ENCODE measurements around the gene HAUS2. TPM values are rescaled to one million over a fixed set of nuclear protein-coding genes. Genes with fewer than 3 reads are reported as not detected.

The HAUS2 gene
- total and polyA plus RNA-seq, 2 donors from 2014 or later = 6.6 to 17.4 TPM

- Histone ChIP-seq H3K4me1 (ENCODE audit: control insufficient read depth in 2 of 3, insufficient read depth in 2 of 3, low read depth in 1 of 3, low read length in 3 of 3) (peaks cover 0 to 6% (median 0%) of the 10 kb centered on the region in 3 donors), H3K27me3 (ENCODE audit: control insufficient read depth, insufficient read depth, low read length) (no peaks in the 10 kb centered on the region), H3K4me3 (ENCODE audit: low read length in 3 of 3) (peak overlapping the region in 1 of 3 donors; percentile 19), H3K36me3 (ENCODE audit: control insufficient read depth in 2 of 3, insufficient read depth in 3 of 3, low read length in 3 of 3) (no peaks in the 10 kb centered on the region), H3K9me3 (ENCODE audit: control insufficient read depth in 2 of 3, insufficient read depth in 1 of 3, low read length in 3 of 3) (no peaks in the 10 kb centered on the region), H3K27ac (ENCODE audit: low read depth in 2 of 2, low read length in 2 of 2) (no peak overlapping the region), H3K9ac (ENCODE audit: low read length in 3 of 3) (no peak overlapping the region)
- FAIRE-seq (no peak), DNase-seq (peak in 2 of 5 donors; percentile 38 to 76)
- TF ChIP-seq, protein P1, sequence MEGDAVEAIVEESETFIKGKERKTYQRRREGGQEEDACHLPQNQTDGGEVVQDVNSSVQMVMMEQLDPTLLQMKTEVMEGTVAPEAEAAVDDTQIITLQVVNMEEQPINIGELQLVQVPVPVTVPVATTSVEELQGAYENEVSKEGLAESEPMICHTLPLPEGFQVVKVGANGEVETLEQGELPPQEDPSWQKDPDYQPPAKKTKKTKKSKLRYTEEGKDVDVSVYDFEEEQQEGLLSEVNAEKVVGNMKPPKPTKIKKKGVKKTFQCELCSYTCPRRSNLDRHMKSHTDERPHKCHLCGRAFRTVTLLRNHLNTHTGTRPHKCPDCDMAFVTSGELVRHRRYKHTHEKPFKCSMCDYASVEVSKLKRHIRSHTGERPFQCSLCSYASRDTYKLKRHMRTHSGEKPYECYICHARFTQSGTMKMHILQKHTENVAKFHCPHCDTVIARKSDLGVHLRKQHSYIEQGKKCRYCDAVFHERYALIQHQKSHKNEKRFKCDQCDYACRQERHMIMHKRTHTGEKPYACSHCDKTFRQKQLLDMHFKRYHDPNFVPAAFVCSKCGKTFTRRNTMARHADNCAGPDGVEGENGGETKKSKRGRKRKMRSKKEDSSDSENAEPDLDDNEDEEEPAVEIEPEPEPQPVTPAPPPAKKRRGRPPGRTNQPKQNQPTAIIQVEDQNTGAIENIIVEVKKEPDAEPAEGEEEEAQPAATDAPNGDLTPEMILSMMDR (IDR thresholded peaks at IDR 0.05; ENCODE audit: borderline replicate concordance, extremely low read depth, insufficient read depth) = no peak
- intact Hi-C loops (cut with DNase I) = no loop called here
These were observed 56.5 kb downstream of the HAUS2 start for GRCh38 chr15:42604894-42605744.

DNA sequence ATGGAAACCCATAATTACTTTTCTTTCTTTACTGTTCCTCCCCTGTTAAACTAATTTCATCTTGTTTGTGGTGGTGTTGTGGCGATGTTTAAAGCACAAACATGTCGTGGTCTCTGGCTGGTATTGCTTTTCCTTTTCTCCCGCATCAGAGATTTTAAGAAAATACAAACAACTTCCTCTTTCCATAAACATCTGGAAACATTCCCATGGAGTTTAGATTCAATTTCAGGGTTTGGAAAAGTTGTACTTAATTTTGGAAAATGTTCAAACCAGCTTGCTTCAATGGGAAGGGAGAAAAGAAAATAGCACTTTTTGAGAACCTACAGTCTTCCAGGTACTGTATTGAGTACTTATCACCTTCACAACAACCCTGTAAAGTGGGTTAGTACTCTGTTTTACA, 57.2 kb downstream of the HAUS2 start:
- no peaks in the 10 kb centered on the region for H3K27me3 ChIP-seq (ENCODE audit: control insufficient read depth, insufficient read depth, low read length)
- peak overlapping the region in 1 of 2 donors; percentile 28 for H3K27ac ChIP-seq (ENCODE audit: low read depth in 2 of 2, low read length in 2 of 2)
- no peak overlapping the region for H3K9ac ChIP-seq (ENCODE audit: low read length in 3 of 3)
- H3K36me3 ChIP-seq (ENCODE audit: control insufficient read depth in 2 of 3, insufficient read depth in 3 of 3, low read length in 3 of 3) = no peaks in the 10 kb centered on the region
- TF ChIP-seq, protein P1 (IDR thresholded peaks at IDR 0.05; ENCODE audit: borderline replicate concordance, extremely low read depth, insufficient read depth) = no peak
- DNase-seq = peak in 1 of 5 donors; percentile 50
- no peak for FAIRE-seq
- H3K4me1 ChIP-seq (ENCODE audit: control insufficient read depth in 2 of 3, insufficient read depth in 2 of 3, low read depth in 1 of 3, low read length in 3 of 3) = peaks cover 0 to 6% (median 0%) of the 10 kb centered on the region in 3 donors
- intact Hi-C loops (cut with DNase I) = no loop called here
- no peaks in the 10 kb centered on the region for H3K9me3 ChIP-seq (ENCODE audit: control insufficient read depth in 2 of 3, insufficient read depth in 1 of 3, low read length in 3 of 3)
- peak overlapping the region in 1 of 3 donors; percentile 19 for H3K4me3 ChIP-seq (ENCODE audit: low read length in 3 of 3)

GRCh38 chr15:42608110-42608531, 59.5 kb downstream of the HAUS2 start:
- no peak for FAIRE-seq
- TF ChIP-seq, protein P1 (IDR thresholded peaks at IDR 0.05; ENCODE audit: borderline replicate concordance, extremely low read depth, insufficient read depth) = no peak
- H3K9ac ChIP-seq (ENCODE audit: low read length in 3 of 3) = no peak overlapping the region
- no peak overlapping the region for H3K4me3 ChIP-seq (ENCODE audit: low read length in 3 of 3)
- no peak overlapping the region for H3K27ac ChIP-seq (ENCODE audit: low read depth in 2 of 2, low read length in 2 of 2)
- intact Hi-C loops (cut with DNase I) = no loop called here
- peaks cover 0 to 6% (median 0%) of the 10 kb centered on the region in 3 donors for H3K4me1 ChIP-seq (ENCODE audit: control insufficient read depth in 2 of 3, insufficient read depth in 2 of 3, low read depth in 1 of 3, low read length in 3 of 3)
- H3K9me3 ChIP-seq (ENCODE audit: control insufficient read depth in 2 of 3, insufficient read depth in 1 of 3, low read length in 3 of 3) = no peaks in the 10 kb centered on the region
- H3K36me3 ChIP-seq (ENCODE audit: control insufficient read depth in 2 of 3, insufficient read depth in 3 of 3, low read length in 3 of 3) = no peaks in the 10 kb centered on the region
- H3K27me3 ChIP-seq (ENCODE audit: control insufficient read depth, insufficient read depth, low read length) = no peaks in the 10 kb centered on the region
- peak in 1 of 5 donors; percentile 34 for DNase-seq

Data from kidney (tissue), 14 donors.